A549 (cell line): Measurements from ENCODE around the gene OCA2. TPM values are rescaled to one million over a fixed set of nuclear protein-coding genes. Genes with fewer than 3 reads are reported as not detected.

ENCODE experiments used
- ATAC-seq, 2 experiments: fragments of 200-7000 bp in 1 of 2; fragments of >200 bp in 1 of 2; cut with Nextera tagmentation in 1 of 2; cut with Tn5 transposase in 1 of 2; 3 replicates each; pipeline versions ENCODE4 v1.8.0 to v1.9.1; 2018 to 2020; ENCODE audit warnings: mild to moderate bottlenecking in 1 of 2, moderate library complexity in 1 of 2
- CTCF ChIA-PET: fragments of 300-600 bp; sonication (Branson Sonifier 250); formaldehyde crosslinking; extraction: SDS; loops from one replicate; lab custom pipeline; 2021; ENCODE audit warnings: antibody characterized with exemption, inconsistent platforms; lab: Yijun Ruan, JAX
- POLR2A ChIA-PET: fragments of 350-600 bp; formaldehyde crosslinking; extraction: SDS; loops from one replicate; lab custom pipeline; 2021; ENCODE audit warnings: antibody characterized with exemption, inconsistent platforms; lab: Yijun Ruan, JAX
- DNase-seq, 2 experiments: peaks; one replicate each; pipeline versions ENCODE4 v3.0.0 to v3.0.0-alpha.2; 2011 to 2016; ENCODE audit warnings: low read depth in 1 of 2, low spot score in 1 of 2
- FAIRE-seq: peaks from 2 replicates; lab custom pipeline; 2011; peaks lifted over from hg19 to GRCh38; lab: Jason Lieb, UNC
- H3K27ac ChIP-seq, 2 experiments: fragments of >200 bp; sonication (Bioruptor Twin); formaldehyde crosslinking; 3 replicates each; pipeline ENCODE4 v1.5.1; 2016 to 2017
- H3K4me1 ChIP-seq: fragments of >200 bp; sonication (Bioruptor Twin); formaldehyde crosslinking; 3 replicates; pipeline ENCODE4 v1.6.1; 2016
- H3K4me2 ChIP-seq: fragments of >200 bp; sonication (Bioruptor Twin); formaldehyde crosslinking; 3 replicates; pipeline ENCODE4 v1.6.1; 2016
- H3K4me3 ChIP-seq: fragments of >200 bp; sonication (Bioruptor Twin); formaldehyde crosslinking; 3 replicates; pipeline ENCODE4 v1.5.1; 2016
- H3K9me3 ChIP-seq: fragments of >200 bp; sonication (Bioruptor Twin); formaldehyde crosslinking; 3 replicates; pipeline ENCODE4 v1.6.1; 2016
- BHLHE40 ChIP-seq: IDR thresholded peaks from 2 replicates; pipeline ENCODE4 v1.6.1; 2012; ENCODE audit warnings: low read depth, low read length, inconsistent platforms
- CBX2 ChIP-seq: fragments of 200-600 bp; sonication (generic); IDR thresholded peaks from 2 replicates; pipeline ENCODE4 v1.6.1; 2016; ENCODE audit warnings: low read depth, mild to moderate bottlenecking, borderline replicate concordance
- CBX8 ChIP-seq: fragments of 200-600 bp; sonication (generic); IDR thresholded peaks from 2 replicates; pipeline ENCODE4 v1.6.1; 2016
- CEBPB ChIP-seq, 2 experiments: fragments of >200 bp in 1 of 2; sonication (Bioruptor Twin) in 1 of 2; formaldehyde crosslinking in 1 of 2; IDR thresholded peaks; 2 replicates each; pipeline ENCODE4 v1.6.1; 2012 to 2016
- CHD4 ChIP-seq: fragments of 200-600 bp; sonication (generic); IDR thresholded peaks from 2 replicates; pipeline ENCODE4 v1.6.1; 2016; ENCODE audit warnings: antibody characterized with exemption, mild to moderate bottlenecking, borderline replicate concordance
- CTCF ChIP-seq: fragments of >200 bp; sonication (Bioruptor Twin); formaldehyde crosslinking; IDR thresholded peaks from 3 replicates; pipeline ENCODE4 v1.5.1; 2016
- EHF ChIP-seq: fragments of 250-450 bp; sonication (Bioruptor Pico); IDR thresholded peaks from 2 replicates; pipeline ENCODE4 v1.5.0; 2020; ENCODE audit warnings: mild to moderate bottlenecking
- ELK1 ChIP-seq: fragments of 150-350 bp; IDR thresholded peaks from 2 replicates; pipeline ENCODE4 v1.6.1; 2014; ENCODE audit warnings: low read depth, mild to moderate bottlenecking, low read length
- EP300 ChIP-seq, 2 experiments: fragments of >200 bp; sonication (Bioruptor Twin); formaldehyde crosslinking; IDR thresholded peaks; 2 replicates in 1 of 2; 3 replicates in 1 of 2; pipeline ENCODE4 v1.6.1; 2016 to 2017
- ESRRA ChIP-seq: fragments of 150-350 bp; IDR thresholded peaks from 2 replicates; pipeline ENCODE4 v1.6.1; 2014; ENCODE audit warnings: mild to moderate bottlenecking, low read length, borderline replicate concordance
- FOSL2 ChIP-seq, 2 experiments: fragments of 450-650 bp in 1 of 2; fragments of >200 bp in 1 of 2; sonication (Bioruptor Twin) in 1 of 2; formaldehyde crosslinking; IDR thresholded peaks; 2 replicates each; pipeline versions ENCODE4 v1.5.0 to v1.6.1; 2016 to 2020; ENCODE audit warnings: mild to moderate bottlenecking in 1 of 2, moderate library complexity in 1 of 2
- FOXS1 ChIP-seq: fragments of 250-450 bp; sonication (Bioruptor Pico); IDR thresholded peaks from 2 replicates; pipeline ENCODE4 v1.5.0; 2020; ENCODE audit warnings: mild to moderate bottlenecking, moderate library complexity
- GATA3 ChIP-seq: IDR thresholded peaks from 2 replicates; pipeline ENCODE4 v1.6.1; 2012; ENCODE audit warnings: borderline replicate concordance
- HEYL ChIP-seq: fragments of 250-450 bp; sonication (Bioruptor Pico); IDR thresholded peaks from 2 replicates; pipeline ENCODE4 v1.8.0; 2021; ENCODE audit warnings: mild to moderate bottlenecking, moderate library complexity
- JUN ChIP-seq, 2 experiments: fragments of >200 bp; sonication (Bioruptor Twin); formaldehyde crosslinking; IDR thresholded peaks; 2 replicates in 1 of 2; 3 replicates in 1 of 2; pipeline ENCODE4 v1.6.1; 2016 to 2017
- MAFK ChIP-seq: fragments of 450-650 bp; IDR thresholded peaks from 2 replicates; pipeline ENCODE4 v1.6.1; 2014; ENCODE audit not compliant: partially characterized antibody
- NFE2L2 ChIP-seq: fragments of 150-350 bp; conservative IDR thresholded peaks from 2 replicates; pipeline ENCODE4 v1.6.1; 2014; ENCODE audit warnings: low read length
- NPAS2 ChIP-seq: fragments of 250-450 bp; sonication (Bioruptor Pico); IDR thresholded peaks from 2 replicates; pipeline ENCODE4 v1.8.0; 2022; ENCODE audit warnings: mild to moderate bottlenecking, moderate library complexity, borderline replicate concordance
- NR3C1 ChIP-seq: fragments of >200 bp; sonication (Bioruptor Twin); formaldehyde crosslinking; IDR thresholded peaks from 3 replicates; pipeline ENCODE4 v1.6.1; 2017
- SMC3 ChIP-seq: fragments of >200 bp; sonication (Bioruptor Twin); formaldehyde crosslinking; IDR thresholded peaks from 3 replicates; pipeline ENCODE4 v1.6.1; 2018; ENCODE audit warnings: inconsistent platforms
- TP53 ChIP-seq: fragments of 250-450 bp; sonication (Bioruptor Pico); IDR thresholded peaks from 2 replicates; pipeline ENCODE4 v1.5.0; 2021; ENCODE audit warnings: mild to moderate bottlenecking, moderate library complexity
- ZC3H11A ChIP-seq: fragments of 450-650 bp; IDR thresholded peaks from 2 replicates; pipeline ENCODE4 v1.6.1; 2014; ENCODE audit warnings: antibody characterized with exemption, mild to moderate bottlenecking
- ZFP36 ChIP-seq: fragments of 450-650 bp; IDR thresholded peaks from 2 replicates; pipeline ENCODE4 v1.6.1; 2014; ENCODE audit warnings: borderline replicate concordance; ENCODE audit not compliant: partially characterized antibody
- ZNF302 ChIP-seq: fragments of 250-450 bp; sonication (Bioruptor Pico); IDR thresholded peaks from 2 replicates; pipeline ENCODE4 v1.9.0; 2021; ENCODE audit warnings: inconsistent platforms, mild to moderate bottlenecking, moderate library complexity
- WGBS: methylation state at CpG from one replicate; pipeline ENCODE4 v1.1.6; 2017; ENCODE audit errors: missing lambda C conversion rate; 5-methylcytosine and 5-hydroxymethylcytosine counted together
- polyA plus RNA-seq, 4 experiments: library from polyadenylated mRNA; depleted of rRNA in 3 of 4; stranded (reverse); fragments of >200 nt; fragmentation: RNase III in 1 of 4; extraction: RNeasy Plus Mini Kit Qiagen cat#74134 plus additional on column Dnase treatment in 1 of 4; gene quantifications; 2 replicates in 3 of 4; 3 replicates in 1 of 4; pipeline ENCODE4 v1.2.3, GENCODE V29; 2011 to 2017
- TF ChIP-seq, protein P1 (sequence below): fragments of >200 bp; sonication (Bioruptor Twin); formaldehyde crosslinking; IDR thresholded peaks from 2 replicates; pipeline ENCODE4 v1.6.1; 2016
- TF ChIP-seq, protein P2 (sequence below): fragments of 450-650 bp; IDR thresholded peaks from 2 replicates; pipeline ENCODE4 v1.6.1; 2014; ENCODE audit warnings: antibody characterized with exemption

Gene OCA2
- polyA plus RNA-seq, 2 of the 4 experiments (the other 2 are of a cell fraction): 0.17 to 0.25 TPM

- FAIRE-seq: no peak
These were observed 96.8 kb downstream of the OCA2 start for GRCh38 chr15:28002136-28002861.

DNA sequence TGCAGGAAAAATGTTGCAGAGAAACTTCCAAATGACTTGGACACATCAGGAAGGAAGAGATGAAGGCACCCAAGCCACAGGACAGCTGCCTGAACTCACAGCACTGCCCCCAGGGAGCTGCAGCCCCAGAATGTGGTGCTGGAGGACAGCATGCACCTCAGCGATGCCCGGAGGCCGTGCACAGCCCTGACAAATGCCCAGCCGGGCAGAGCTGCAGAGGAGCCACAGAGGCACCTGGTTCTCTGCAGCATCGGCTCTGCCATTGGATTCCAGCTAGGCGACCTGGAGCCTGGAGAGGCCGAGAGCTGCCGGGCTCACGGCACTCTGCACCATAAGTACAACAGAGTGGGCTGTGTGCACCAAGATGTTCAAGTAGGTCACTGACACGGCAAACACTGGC, 97.5 kb downstream of the OCA2 start:
- FAIRE-seq (no peak), DNase-seq (no peak), ATAC-seq (peak in 1 of 2 experiments; percentile 11; a peak in 1 of 6 replicates)
- Histone ChIP-seq H3K9me3 (no peaks in the 10 kb centered on the region), H3K4me1 (peaks cover 5% of the 10 kb centered on the region; the same call in 1 of the 3 replicates), H3K4me3 (no peak overlapping the region), H3K4me2 (no peak overlapping the region), H3K27ac (no peak overlapping the region)
- ChIA-PET CTCF (interaction anchor here (1.6 kb wide), 1 partner anchor 11 kb away, joined by 5 read pairs; no protein-coding TSS in a partner anchor), POLR2A (no interaction called here)
- TF ChIP-seq ELK1 (no peak), CTCF (no peak), NPAS2 (CRISPR knock-in tag) (no peak), CEBPB (IDR thresholded peaks at IDR 0.05) (no peak), EHF (no peak), SMC3 (no peak), TP53 (CRISPR knock-in tag) (no peak), FOXS1 (CRISPR knock-in tag) (no peak), CHD4 (no peak), CBX2 (no peak), BHLHE40 (no peak), FOSL2 (IDR thresholded peaks at IDR 0.05) (no peak), FOSL2 (CRISPR knock-in tag; IDR thresholded peaks at IDR 0.05) (no peak), ZC3H11A (no peak), EP300 (IDR thresholded peaks at IDR 0.05) (no peak), NFE2L2 (no peak), ESRRA (no peak), NR3C1 (no peak), JUN (IDR thresholded peaks at IDR 0.05) (no peak)
- TF ChIP-seq, protein P1, sequence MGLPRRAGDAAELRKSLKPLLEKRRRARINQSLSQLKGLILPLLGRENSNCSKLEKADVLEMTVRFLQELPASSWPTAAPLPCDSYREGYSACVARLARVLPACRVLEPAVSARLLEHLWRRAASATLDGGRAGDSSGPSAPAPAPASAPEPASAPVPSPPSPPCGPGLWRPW: no peak
- TF ChIP-seq, protein P2, sequence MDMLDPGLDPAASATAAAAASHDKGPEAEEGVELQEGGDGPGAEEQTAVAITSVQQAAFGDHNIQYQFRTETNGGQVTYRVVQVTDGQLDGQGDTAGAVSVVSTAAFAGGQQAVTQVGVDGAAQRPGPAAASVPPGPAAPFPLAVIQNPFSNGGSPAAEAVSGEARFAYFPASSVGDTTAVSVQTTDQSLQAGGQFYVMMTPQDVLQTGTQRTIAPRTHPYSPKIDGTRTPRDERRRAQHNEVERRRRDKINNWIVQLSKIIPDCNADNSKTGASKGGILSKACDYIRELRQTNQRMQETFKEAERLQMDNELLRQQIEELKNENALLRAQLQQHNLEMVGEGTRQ: no peak
- 25% methylated on average over 10 of the region's 10 CpGs for WGBS

More at GRCh38 chr15:28002136-28002861, 96.8 kb downstream of the OCA2 start:
- DNase-seq: no peak
- peak; percentile 27 to 36; a peak in 1 of 6 replicates for ATAC-seq
- POLR2A ChIA-PET: no interaction called here
- peaks cover 5% of the 10 kb centered on the region; the same call in 1 of the 3 replicates for H3K4me1 ChIP-seq
- no peak overlapping the region for H3K4me3 ChIP-seq
- H3K4me2 ChIP-seq: no peak overlapping the region
- H3K9me3 ChIP-seq: no peaks in the 10 kb centered on the region
- H3K27ac ChIP-seq: no peak overlapping the region
- TF ChIP-seq, protein P2: no peak
- TF ChIP-seq MAFK: no peak
- TF ChIP-seq ZC3H11A: no peak
- TF ChIP-seq BHLHE40: no peak
- TF ChIP-seq CBX8: no peak
- no peak for TF ChIP-seq ZNF302
- TF ChIP-seq CEBPB (IDR thresholded peaks at IDR 0.05): no peak
- no peak for TF ChIP-seq GATA3
- no peak for TF ChIP-seq JUN (IDR thresholded peaks at IDR 0.05)
- TF ChIP-seq ZFP36: no peak
- TF ChIP-seq CTCF: no peak
- TF ChIP-seq NPAS2 (CRISPR knock-in tag): no peak
- TF ChIP-seq NR3C1: no peak
- TF ChIP-seq HEYL (CRISPR knock-in tag): no peak
- CTCF ChIA-PET: interaction anchor here (1.6 kb wide), 1 partner anchor 10 kb away, joined by 5 read pairs; no protein-coding TSS in a partner anchor
- 23% methylated on average over 12 of the region's 12 CpGs for WGBS
